Measurements from ENCODE around the gene ROR2. TPM values are rescaled to one million over a fixed set of nuclear protein-coding genes. Genes with fewer than 3 reads are reported as not detected.

Gene ROR2
- polyA plus RNA-seq, 3 donors: not detected

DNA sequence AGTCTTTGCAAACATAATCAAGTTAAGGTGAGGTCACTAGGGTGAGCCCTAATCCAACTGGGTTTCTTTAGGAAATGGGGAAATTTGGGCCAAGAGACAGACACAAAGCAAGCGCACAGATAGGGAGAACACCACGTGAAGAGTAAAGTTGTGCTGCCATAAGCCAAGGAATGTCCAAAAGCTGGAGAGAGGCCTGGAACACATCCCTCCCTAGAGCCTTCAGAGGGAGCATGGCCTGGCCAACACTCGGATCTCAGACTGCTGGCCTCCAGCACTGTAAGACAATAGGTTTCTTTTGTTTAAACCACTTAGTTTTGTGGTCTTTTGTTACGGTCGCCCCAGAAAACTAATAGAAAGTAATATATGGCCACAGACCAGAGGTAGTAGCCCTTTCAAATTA lies 8.1 kb upstream of the ROR2 start:
- intact Hi-C loops (cut with micrococcal nuclease): no loop called here
- no peaks in the 10 kb centered on the region for H3K36me3 Mint-ChIP-seq
- Histone ChIP-seq H3K79me2 (ENCODE audit: insufficient read depth, low read length) (no peaks in the 10 kb centered on the region), H2AFZ (ENCODE audit: insufficient read depth, low read depth, low read length, poor library complexity, severe bottlenecking) (no peak overlapping the region), H3K27ac (ENCODE audit: low read depth in 1 of 2, low read length in 2 of 2) (no peak overlapping the region), H3K4me3 (replicated peaks in 1 of 3; ENCODE audit: low read depth in 2 of 3, low read length in 3 of 3) (no peak overlapping the region), H3K4me2 (replicated peaks; ENCODE audit: extremely low read depth, low read length, poor library complexity, severe bottlenecking) (no peak overlapping the region), H3K27me3 (ENCODE audit: control insufficient read depth in 2 of 2, insufficient read depth in 2 of 2, low read length in 2 of 2) (peaks cover 0 to 2% of the 10 kb centered on the region in 2 donors), H3K4me1 (ENCODE audit: control insufficient read depth in 1 of 2, insufficient read depth in 2 of 2, low read length in 2 of 2) (no peaks in the 10 kb centered on the region), H3K9me3 (replicated peaks in 1 of 2; ENCODE audit: control insufficient read depth in 1 of 2, insufficient read depth in 1 of 2, low read length in 2 of 2) (peaks cover 0 to 5% of the 10 kb centered on the region in 2 donors), H4K20me1 (ENCODE audit: insufficient read depth, low read length) (no peaks in the 10 kb centered on the region), H3K36me3 (replicated peaks in 1 of 2; ENCODE audit: control insufficient read depth in 1 of 2, insufficient read depth in 2 of 2, low read length in 2 of 2) (no peaks in the 10 kb centered on the region), H3K9ac (ENCODE audit: insufficient read depth, low read length, poor library complexity, severe bottlenecking) (no peak overlapping the region)
- H3K4me1 Mint-ChIP-seq: peaks cover 4% of the 10 kb centered on the region
- no peak overlapping the region for H3K27ac Mint-ChIP-seq
- H3K27me3 Mint-ChIP-seq (ENCODE audit: low read depth in 3 of 3): peaks cover 3 to 8% (median 4%) of the 10 kb centered on the region in 3 donors
- H3K9me3 Mint-ChIP-seq: peaks cover 0 to 18% (median 6%) of the 10 kb centered on the region in 7 donors
- 100% methylated on average over 1 of the region's 5 CpGs for WGBS (ENCODE audit: insufficient coverage)
- TF ChIP-seq, protein P1, sequence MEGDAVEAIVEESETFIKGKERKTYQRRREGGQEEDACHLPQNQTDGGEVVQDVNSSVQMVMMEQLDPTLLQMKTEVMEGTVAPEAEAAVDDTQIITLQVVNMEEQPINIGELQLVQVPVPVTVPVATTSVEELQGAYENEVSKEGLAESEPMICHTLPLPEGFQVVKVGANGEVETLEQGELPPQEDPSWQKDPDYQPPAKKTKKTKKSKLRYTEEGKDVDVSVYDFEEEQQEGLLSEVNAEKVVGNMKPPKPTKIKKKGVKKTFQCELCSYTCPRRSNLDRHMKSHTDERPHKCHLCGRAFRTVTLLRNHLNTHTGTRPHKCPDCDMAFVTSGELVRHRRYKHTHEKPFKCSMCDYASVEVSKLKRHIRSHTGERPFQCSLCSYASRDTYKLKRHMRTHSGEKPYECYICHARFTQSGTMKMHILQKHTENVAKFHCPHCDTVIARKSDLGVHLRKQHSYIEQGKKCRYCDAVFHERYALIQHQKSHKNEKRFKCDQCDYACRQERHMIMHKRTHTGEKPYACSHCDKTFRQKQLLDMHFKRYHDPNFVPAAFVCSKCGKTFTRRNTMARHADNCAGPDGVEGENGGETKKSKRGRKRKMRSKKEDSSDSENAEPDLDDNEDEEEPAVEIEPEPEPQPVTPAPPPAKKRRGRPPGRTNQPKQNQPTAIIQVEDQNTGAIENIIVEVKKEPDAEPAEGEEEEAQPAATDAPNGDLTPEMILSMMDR (IDR thresholded peaks at IDR 0.05): no peak
- DNase-seq: no peak
- H3K4me3 Mint-ChIP-seq: no peak overlapping the region

DNA sequence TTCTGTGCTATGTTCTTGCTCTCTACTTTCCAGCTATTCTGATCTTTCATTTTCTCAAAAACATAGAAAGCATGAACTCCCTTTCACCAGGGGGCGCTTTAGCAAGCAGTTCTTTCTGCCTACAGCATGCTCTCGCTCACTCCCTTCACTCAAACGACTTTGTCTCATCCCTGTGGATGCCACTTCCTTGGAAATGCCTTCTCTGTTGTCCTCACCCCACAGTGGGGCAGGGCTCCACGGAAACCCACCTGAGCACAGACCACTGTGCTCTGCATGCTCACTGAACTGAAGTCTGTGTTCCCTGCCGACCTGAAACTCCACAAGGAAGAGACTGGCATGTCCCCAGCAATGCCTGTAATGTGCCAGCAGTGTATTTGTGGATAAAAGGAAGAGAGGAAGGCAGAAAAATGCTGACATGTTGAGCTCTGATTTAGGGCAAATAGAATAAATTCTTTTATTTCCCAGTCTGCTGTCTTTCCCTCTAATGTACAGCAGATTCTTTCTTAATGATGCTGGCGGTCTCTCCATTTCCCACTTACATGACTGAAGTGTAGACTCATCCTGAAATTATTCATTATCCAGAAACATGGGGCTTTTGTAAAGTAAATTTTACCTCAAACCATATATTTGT lies 4.9 kb upstream of the ROR2 start:
- no peak for DNase-seq
- no peaks in the 10 kb centered on the region for H3K36me3 ChIP-seq (replicated peaks in 1 of 2; ENCODE audit: control insufficient read depth in 1 of 2, insufficient read depth in 2 of 2, low read length in 2 of 2)
- no peaks in the 10 kb centered on the region for H3K79me2 ChIP-seq (ENCODE audit: insufficient read depth, low read length)
- Mint-ChIP-seq H3K9me3 (peaks cover 0 to 13% (median 11%) of the 10 kb centered on the region in 7 donors), H3K4me1 (peaks cover 8% of the 10 kb centered on the region), H3K27me3 (ENCODE audit: low read depth in 3 of 3) (peaks cover 25 to 31% (median 30%) of the 10 kb centered on the region in 3 donors), H3K27ac (no peak overlapping the region), H3K36me3 (no peaks in the 10 kb centered on the region), H3K4me3 (no peak overlapping the region)
- no peak overlapping the region for H3K27ac ChIP-seq (ENCODE audit: low read depth in 1 of 2, low read length in 2 of 2)
- peaks cover 16 to 27% of the 10 kb centered on the region in 2 donors for H3K27me3 ChIP-seq (ENCODE audit: control insufficient read depth in 2 of 2, insufficient read depth in 2 of 2, low read length in 2 of 2)
- no peak overlapping the region for H3K9ac ChIP-seq (ENCODE audit: insufficient read depth, low read length, poor library complexity, severe bottlenecking)
- TF ChIP-seq, protein P1 (IDR thresholded peaks at IDR 0.05): peak; percentile 23
- WGBS (ENCODE audit: insufficient coverage): 31% methylated on average over 5 of the region's 6 CpGs
- H3K4me3 ChIP-seq (replicated peaks in 1 of 3; ENCODE audit: low read depth in 2 of 3, low read length in 3 of 3): no peak overlapping the region
- no peaks in the 10 kb centered on the region for H4K20me1 ChIP-seq (ENCODE audit: insufficient read depth, low read length)
- peaks cover 7 to 18% of the 10 kb centered on the region in 2 donors for H3K9me3 ChIP-seq (replicated peaks in 1 of 2; ENCODE audit: control insufficient read depth in 1 of 2, insufficient read depth in 1 of 2, low read length in 2 of 2)
- peaks cover 4 to 7% of the 10 kb centered on the region in 2 donors for H3K4me1 ChIP-seq (ENCODE audit: control insufficient read depth in 1 of 2, insufficient read depth in 2 of 2, low read length in 2 of 2)
- H2AFZ ChIP-seq (ENCODE audit: insufficient read depth, low read depth, low read length, poor library complexity, severe bottlenecking): no peak overlapping the region
- intact Hi-C loops (cut with micrococcal nuclease): no loop called here
- H3K4me2 ChIP-seq (replicated peaks; ENCODE audit: extremely low read depth, low read length, poor library complexity, severe bottlenecking): no peak overlapping the region
